Measurements from ENCODE around the gene UBE2D2. TPM values are rescaled to one million over a fixed set of nuclear protein-coding genes. Genes with fewer than 3 reads are reported as not detected.

The UBE2D2 gene
- total and polyA plus RNA-seq, 7 donors, result 61.5 to 177 (median 93.0) TPM

DNA sequence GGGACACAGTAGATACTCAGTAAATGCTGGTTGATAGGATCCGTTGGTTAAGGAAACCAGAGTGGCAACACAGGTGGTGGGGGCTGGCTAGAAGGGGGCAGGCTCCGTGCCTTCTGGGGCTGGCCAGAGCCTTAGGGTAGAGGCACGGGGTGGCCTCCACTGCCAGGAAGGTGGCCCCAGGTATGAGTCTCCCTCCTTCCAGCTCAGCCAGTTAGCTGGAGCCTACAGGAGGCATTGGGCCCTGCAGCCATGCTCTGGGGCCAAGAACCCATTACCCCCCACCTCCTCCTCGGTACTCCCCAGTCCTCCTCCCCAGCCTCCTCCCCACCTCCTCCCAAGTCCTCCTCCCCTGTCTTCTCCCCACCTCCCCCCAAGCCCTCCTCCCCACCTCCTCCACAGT lies 114.7 kb downstream of the UBE2D2 start:
- DNase-seq, result no peak
- intact Hi-C loops (cut with DNase I), result no loop called here
- H3K4me3 ChIP-seq, result no peak overlapping the region
- H3K36me3 ChIP-seq, result peaks cover 0 to 4% (median under 1%) of the 10 kb centered on the region in 4 donors
- no peaks in the 10 kb centered on the region for H3K27me3 ChIP-seq
- TF ChIP-seq POLR2AphosphoS5 (IDR thresholded peaks at IDR 0.05), result no peak
- peak overlapping the region; percentile 13 to 73 (median 63) for H3K27ac ChIP-seq
- 88 to 89% methylated on average over 4 of the region's 4 CpGs for WGBS, 2 donors
- H3K4me1 ChIP-seq, result peaks cover 0 to 68% (median 47%) of the 10 kb centered on the region in 4 donors
- no peaks in the 10 kb centered on the region for H3K9me3 ChIP-seq

DNA sequence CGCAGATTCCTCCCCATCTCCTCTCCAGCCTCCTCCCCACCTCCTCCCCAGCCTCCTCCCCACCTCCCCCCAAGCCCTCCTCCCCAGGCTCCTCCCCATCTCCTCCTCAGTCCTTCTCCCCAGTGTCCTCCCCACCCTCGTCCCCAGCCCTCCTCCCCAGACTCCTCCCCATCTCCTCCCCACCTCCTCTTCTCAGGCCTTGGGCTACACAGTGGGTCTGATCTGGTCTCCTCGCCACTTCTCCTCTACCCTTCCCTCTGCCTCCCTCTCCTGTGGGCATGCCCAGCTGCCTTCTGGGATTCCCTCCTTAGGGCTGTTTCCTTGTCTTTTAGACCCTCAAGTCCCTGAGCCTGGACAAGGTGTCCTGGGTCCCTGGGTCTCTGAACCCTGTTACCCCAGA lies 115.3 kb downstream of the UBE2D2 start:
- WGBS, 2 donors, result 78 to 81% methylated on average over 3 of the region's 3 CpGs
- Histone ChIP-seq H3K27ac (peak overlapping the region; percentile 56 to 73 (median 71)), H3K36me3 (peaks cover 0 to 10% (median 2%) of the 10 kb centered on the region in 4 donors), H3K27me3 (no peaks in the 10 kb centered on the region), H3K4me1 (peaks cover 0 to 62% (median 44%) of the 10 kb centered on the region in 4 donors), H3K9me3 (no peaks in the 10 kb centered on the region), H3K4me3 (no peak overlapping the region)
- TF ChIP-seq EP300 (IDR thresholded peaks at IDR 0.05) (no peak), POLR2AphosphoS5 (IDR thresholded peaks at IDR 0.05) (no peak), POLR2A (IDR thresholded peaks at IDR 0.05) (no peak)
- TF ChIP-seq, protein P1, sequence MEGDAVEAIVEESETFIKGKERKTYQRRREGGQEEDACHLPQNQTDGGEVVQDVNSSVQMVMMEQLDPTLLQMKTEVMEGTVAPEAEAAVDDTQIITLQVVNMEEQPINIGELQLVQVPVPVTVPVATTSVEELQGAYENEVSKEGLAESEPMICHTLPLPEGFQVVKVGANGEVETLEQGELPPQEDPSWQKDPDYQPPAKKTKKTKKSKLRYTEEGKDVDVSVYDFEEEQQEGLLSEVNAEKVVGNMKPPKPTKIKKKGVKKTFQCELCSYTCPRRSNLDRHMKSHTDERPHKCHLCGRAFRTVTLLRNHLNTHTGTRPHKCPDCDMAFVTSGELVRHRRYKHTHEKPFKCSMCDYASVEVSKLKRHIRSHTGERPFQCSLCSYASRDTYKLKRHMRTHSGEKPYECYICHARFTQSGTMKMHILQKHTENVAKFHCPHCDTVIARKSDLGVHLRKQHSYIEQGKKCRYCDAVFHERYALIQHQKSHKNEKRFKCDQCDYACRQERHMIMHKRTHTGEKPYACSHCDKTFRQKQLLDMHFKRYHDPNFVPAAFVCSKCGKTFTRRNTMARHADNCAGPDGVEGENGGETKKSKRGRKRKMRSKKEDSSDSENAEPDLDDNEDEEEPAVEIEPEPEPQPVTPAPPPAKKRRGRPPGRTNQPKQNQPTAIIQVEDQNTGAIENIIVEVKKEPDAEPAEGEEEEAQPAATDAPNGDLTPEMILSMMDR (IDR thresholded peaks at IDR 0.05), result no peak
- DNase-seq, result no peak
- intact Hi-C loops (cut with DNase I), result no loop called here

DNA sequence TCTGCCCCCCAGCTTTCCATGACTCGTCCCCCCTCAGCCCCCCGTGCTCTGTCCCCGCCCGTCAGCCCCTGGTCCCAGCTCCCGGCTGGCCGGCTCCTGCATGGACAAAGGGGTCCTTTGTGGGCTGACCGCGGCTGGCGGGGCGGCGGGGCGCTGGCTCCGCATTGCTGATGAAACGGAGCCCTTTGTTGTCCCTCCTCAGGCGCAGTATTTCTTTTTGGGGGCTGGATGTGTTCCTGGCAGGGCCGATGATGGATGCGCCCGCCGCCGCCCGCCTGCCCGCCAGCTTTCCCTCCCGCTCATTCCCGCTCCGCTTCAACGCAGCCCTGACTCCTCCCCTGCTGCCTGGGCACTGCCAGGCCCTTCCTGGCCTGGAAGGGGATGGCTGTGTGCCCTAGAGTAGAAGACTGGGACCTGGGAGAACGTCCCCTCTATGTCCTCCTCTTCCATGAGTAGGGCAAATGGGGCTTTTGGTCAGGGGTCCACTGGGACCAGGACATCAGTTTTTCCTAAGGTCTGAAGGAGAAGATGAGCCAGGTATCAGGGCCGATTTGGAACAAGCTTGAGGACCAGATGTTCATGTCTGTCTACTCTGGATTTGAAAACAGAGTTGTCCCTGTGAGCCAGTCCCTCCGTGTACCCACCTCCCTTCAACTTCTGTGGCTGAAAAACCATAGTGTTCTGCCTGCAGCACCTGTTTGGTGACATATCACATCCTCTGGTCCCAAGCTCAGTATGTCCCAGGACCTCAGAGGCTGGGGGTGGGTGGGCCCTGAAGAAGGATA lies 116.0 kb downstream of the UBE2D2 start:
- 87 to 88% methylated on average over 29 of the region's 29 CpGs for WGBS, 2 donors
- intact Hi-C loops (cut with DNase I), result no loop called here
- Histone ChIP-seq H3K4me3 (peak overlapping the region in 2 of 4 donors; percentile 15 to 26), H3K27me3 (no peaks in the 10 kb centered on the region), H3K9me3 (no peaks in the 10 kb centered on the region), H3K27ac (peak overlapping the region; percentile 56 to 73 (median 71)), H3K4me1 (peaks cover 0 to 55% (median 40%) of the 10 kb centered on the region in 4 donors), H3K36me3 (peaks cover 0 to 15% (median 2%) of the 10 kb centered on the region in 4 donors)
- peak in 3 of 4 donors; percentile 16 to 45 (median 25) for TF ChIP-seq POLR2AphosphoS5 (IDR thresholded peaks at IDR 0.05)
- TF ChIP-seq, protein P1 (IDR thresholded peaks at IDR 0.05), result no peak
- DNase-seq, result no peak

Small RNA genes lying within 50 kb of the gene (small RNA-seq; reads per million reads assigned to genes)
- 0 reads per million in 3 donors for gene RF00019

Other genes with a start within 250 kb of the UBE2D2 start
- 100 to 1,000 TPM in 2 of 4 donors, 10 to 100 TPM in 2; 96.5 to 146 (median 109) TPM for gene PAIP2, start 219.5 kb upstream of the UBE2D2 start, total RNA-seq
- gene PAIP2, start 219.5 kb upstream of the UBE2D2 start, polyA plus RNA-seq, result 100 to 1,000 TPM in 1 of 3 donors, 10 to 100 TPM in 2; 70.7 to 104 (median 78.7) TPM
- not detected for gene SLC23A1, start 178.0 kb upstream of the UBE2D2 start, total RNA-seq
- 1 to 10 TPM in 2 of 3 donors, under 1 TPM in 1; 0.60 to 2.1 (median 1.7) TPM for gene SLC23A1, start 178.0 kb upstream of the UBE2D2 start, polyA plus RNA-seq
- gene MZB1, start 171.4 kb upstream of the UBE2D2 start, total RNA-seq, result 1 to 10 TPM in 1 of 4 donors, not detected in 3; 2.2 TPM
- gene MZB1, start 171.4 kb upstream of the UBE2D2 start, polyA plus RNA-seq, result 10 to 100 TPM in 1 of 3 donors, 1 to 10 TPM in 2; 2.4 to 29.2 (median 3.9) TPM
- gene PROB1, start 166.2 kb upstream of the UBE2D2 start, total RNA-seq, result under 1 TPM; 0.16 to 0.55 (median 0.31) TPM
- gene PROB1, start 166.2 kb upstream of the UBE2D2 start, polyA plus RNA-seq, result 1 to 10 TPM in 1 of 3 donors, under 1 TPM in 2; under 0.01 to 1.8 (median 0.69) TPM
- 1 to 10 TPM; 1.4 to 7.9 (median 2.0) TPM for gene SPATA24, start 157.2 kb upstream of the UBE2D2 start, total RNA-seq
- 1 to 10 TPM; 7.3 to 9.0 (median 7.9) TPM for gene SPATA24, start 157.2 kb upstream of the UBE2D2 start, polyA plus RNA-seq
- 10 to 100 TPM in 2 of 4 donors, 1 to 10 TPM in 2; 6.8 to 12.5 (median 10.0) TPM for gene DNAJC18, start 121.8 kb upstream of the UBE2D2 start, total RNA-seq
- gene DNAJC18, start 121.8 kb upstream of the UBE2D2 start, polyA plus RNA-seq, result 1 to 10 TPM; 1.2 to 2.8 (median 1.8) TPM
- 10 to 100 TPM in 3 of 4 donors, 1 to 10 TPM in 1; 6.1 to 16.6 (median 15.6) TPM for gene ECSCR, start 98.6 kb upstream of the UBE2D2 start, total RNA-seq
- gene ECSCR, start 98.6 kb upstream of the UBE2D2 start, polyA plus RNA-seq, result 10 to 100 TPM in 2 of 3 donors, 1 to 10 TPM in 1; 2.5 to 13.7 (median 11.4) TPM
- not detected for gene SMIM33, start 90.3 kb upstream of the UBE2D2 start, total RNA-seq
- gene SMIM33, start 90.3 kb upstream of the UBE2D2 start, polyA plus RNA-seq, result 1 to 10 TPM; 4.7 to 5.1 (median 4.8) TPM
- 10 to 100 TPM; 14.6 to 53.8 (median 22.7) TPM for gene STING1, start 78.6 kb upstream of the UBE2D2 start, total RNA-seq
- gene STING1, start 78.6 kb upstream of the UBE2D2 start, polyA plus RNA-seq, result 10 to 100 TPM in 1 of 3 donors, 1 to 10 TPM in 2; 5.5 to 63.5 (median 8.4) TPM
- gene CXXC5, start 87.0 kb downstream of the UBE2D2 start, total RNA-seq, result 10 to 100 TPM; 16.7 to 25.3 (median 18.5) TPM
- 10 to 100 TPM; 15.7 to 30.0 (median 28.1) TPM for gene CXXC5, start 87.0 kb downstream of the UBE2D2 start, polyA plus RNA-seq
- gene PSD2, start 234.5 kb downstream of the UBE2D2 start, total RNA-seq, result under 1 TPM in 2 of 4 donors, not detected in 2; under 0.01 to 0.28 TPM
- gene PSD2, start 234.5 kb downstream of the UBE2D2 start, polyA plus RNA-seq, result under 1 TPM in 1 of 3 donors, not detected in 2; 0.10 TPM